ENCODE measurements around the gene UBXN2A.
"Not testable (repeated sequence)": the region's sequence is repeated elsewhere in the genome, so short reads cannot be mapped to it uniquely, and the experiment has no call there.

Gene UBXN2A

GRCh38 chr2:24015562-24016375, 75.5 kb downstream of the UBXN2A start:
- no peak for DNase-seq

GRCh38 chr2:24016376-24016761, 76.1 kb downstream of the UBXN2A start:
- no peak for DNase-seq

- no peak for DNase-seq
Measured at GRCh38 chr2:24016853-24017703, 76.8 kb downstream of the UBXN2A start.

- no peak for DNase-seq
Measured at GRCh38 chr2:24017711-24018110, 77.4 kb downstream of the UBXN2A start.

GRCh38 chr2:24018241-24018640, 78.0 kb downstream of the UBXN2A start:
- DNase-seq: peak; percentile 42

GRCh38 chr2:24019729-24020128, 79.5 kb downstream of the UBXN2A start:
- peak; percentile 42 for DNase-seq

GRCh38 chr2:24020244-24020643, 80.0 kb downstream of the UBXN2A start:
- DNase-seq: peak; percentile 39

- DNase-seq: peak; percentile 59
Measured at GRCh38 chr2:24021122-24021998, 81.1 kb downstream of the UBXN2A start.

GRCh38 chr2:24022324-24022974, 82.2 kb downstream of the UBXN2A start:
- DNase-seq: peak; percentile 36

GRCh38 chr2:24022975-24023575, 82.8 kb downstream of the UBXN2A start:
- DNase-seq: no peak

GRCh38 chr2:24024018-24024417, 83.8 kb downstream of the UBXN2A start:
- DNase-seq: peak; percentile 34

- DNase-seq: peak; percentile 48
Measured at GRCh38 chr2:24024996-24025663, 84.9 kb downstream of the UBXN2A start.

GRCh38 chr2:24026233-24026632, 86.0 kb downstream of the UBXN2A start:
- peak; percentile 12 for DNase-seq

GRCh38 chr2:24038786-24039499, 98.7 kb downstream of the UBXN2A start:
- DNase-seq: no peak

GRCh38 chr2:24040511-24040910, 100.2 kb downstream of the UBXN2A start:
- no peak for DNase-seq

- DNase-seq: not testable (repeated sequence)
Measured at GRCh38 chr2:24043133-24043532, 102.9 kb downstream of the UBXN2A start.

GRCh38 chr2:24045511-24046508, 105.5 kb downstream of the UBXN2A start:
- no peak for DNase-seq

- no peak for DNase-seq
Measured at GRCh38 chr2:24046599-24046929, 106.3 kb downstream of the UBXN2A start.

- DNase-seq: peak; percentile 93
Measured at GRCh38 chr2:24046930-24047702, 106.9 kb downstream of the UBXN2A start, which contains the start of gene WDCP. Gene WDCP (minus strand): TSS chr2:24047391. CDS start chr2:24039494, 7,897 bp downstream.
